Activated CD4-positive, CD25-positive, alpha-beta regulatory T cell treated with anti-CD3 and anti-CD28 coated beads, Interleukin-2, amount 50 U/mL, for 16 hours (primary cell): ENCODE data around the gene FCHSD2.

Source experiments
- DNase-seq: peaks from one replicate; pipeline ENCODE4 v3.0.0-alpha.2; 2020; ENCODE audit warnings: low read depth, low spot score

FCHSD2 gene

DNA sequence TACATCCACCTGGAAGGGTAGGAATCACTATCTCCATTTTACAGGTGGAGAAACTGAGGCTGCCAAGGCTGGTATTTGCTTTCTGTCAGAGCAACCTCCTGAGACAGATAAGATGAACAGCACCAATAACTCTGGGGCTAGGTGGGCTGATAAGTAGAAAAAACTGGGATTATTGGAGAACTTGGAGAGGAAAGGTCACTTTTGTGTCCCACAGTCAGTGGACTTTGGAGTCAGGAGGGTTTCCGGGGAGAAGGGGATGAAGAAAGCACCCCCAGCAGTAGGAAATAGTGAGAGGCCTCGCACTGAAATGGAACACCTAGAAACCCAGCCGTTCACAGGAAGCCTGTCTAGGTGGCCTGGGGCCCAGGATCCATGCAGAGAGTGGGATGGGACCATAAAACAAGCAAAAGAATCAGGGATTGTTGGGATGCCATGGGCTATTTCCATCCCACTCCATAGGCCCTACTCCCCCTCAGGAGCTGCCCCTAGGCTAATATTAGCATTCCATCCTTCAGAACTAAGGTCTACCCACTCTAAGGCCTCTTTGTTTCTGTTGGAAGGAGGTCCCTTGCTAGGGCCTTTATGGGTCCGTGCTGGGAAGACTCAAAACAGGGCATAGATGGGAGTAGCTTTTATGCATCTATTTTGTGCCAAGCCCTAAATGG is 31.0 kb upstream of the FCHSD2 start:
- no peak for DNase-seq

GRCh38 chr11:73171436-73172161 is 29.5 kb upstream of the FCHSD2 start:
- no peak for DNase-seq

- no peak for DNase-seq
Observed at GRCh38 chr11:73170140-73170539, 28.0 kb upstream of the FCHSD2 start.

- DNase-seq, result no peak
Observed at GRCh38 chr11:73168925-73169579, 26.9 kb upstream of the FCHSD2 start.

- no peak for DNase-seq
Observed at GRCh38 chr11:73167363-73167954, 25.3 kb upstream of the FCHSD2 start.

DNA sequence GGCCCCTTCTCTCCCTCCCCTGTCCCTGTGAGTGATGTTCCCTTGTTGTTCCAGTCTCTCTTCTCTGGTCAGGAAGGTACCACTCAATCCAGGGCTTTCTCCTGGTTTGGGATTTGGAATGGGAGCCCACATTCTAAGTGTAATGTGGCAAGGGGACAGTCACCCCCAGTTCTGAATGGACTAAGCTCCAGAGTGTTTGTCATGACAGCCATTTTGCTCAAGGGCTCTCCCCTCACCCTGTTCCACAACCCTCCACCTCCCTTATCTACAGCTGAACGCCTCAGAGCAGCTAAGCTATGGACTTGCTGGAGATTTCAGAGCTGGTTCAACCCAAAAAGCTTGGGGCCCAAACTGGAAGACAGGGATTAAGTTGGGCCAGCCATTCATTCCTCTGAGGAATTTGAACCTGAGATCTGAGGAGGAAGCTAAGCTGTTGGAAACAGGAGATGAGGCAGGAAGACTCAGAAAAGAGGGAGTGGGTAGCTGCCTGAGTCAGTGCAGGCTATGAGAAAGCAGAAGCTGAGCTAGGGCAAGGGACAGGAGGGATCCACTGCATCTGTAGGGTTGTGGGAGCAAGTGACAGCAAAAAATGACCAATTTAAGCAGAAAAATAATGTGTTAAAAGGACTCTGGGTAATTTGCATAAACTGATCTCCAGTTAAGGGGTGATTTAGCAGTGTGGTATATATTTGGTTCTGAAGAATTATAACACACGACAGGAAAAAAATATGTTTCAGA is 22.9 kb upstream of the FCHSD2 start:
- no peak for DNase-seq

GRCh38 chr11:73163638-73164174 is 21.6 kb upstream of the FCHSD2 start:
- no peak for DNase-seq

DNA sequence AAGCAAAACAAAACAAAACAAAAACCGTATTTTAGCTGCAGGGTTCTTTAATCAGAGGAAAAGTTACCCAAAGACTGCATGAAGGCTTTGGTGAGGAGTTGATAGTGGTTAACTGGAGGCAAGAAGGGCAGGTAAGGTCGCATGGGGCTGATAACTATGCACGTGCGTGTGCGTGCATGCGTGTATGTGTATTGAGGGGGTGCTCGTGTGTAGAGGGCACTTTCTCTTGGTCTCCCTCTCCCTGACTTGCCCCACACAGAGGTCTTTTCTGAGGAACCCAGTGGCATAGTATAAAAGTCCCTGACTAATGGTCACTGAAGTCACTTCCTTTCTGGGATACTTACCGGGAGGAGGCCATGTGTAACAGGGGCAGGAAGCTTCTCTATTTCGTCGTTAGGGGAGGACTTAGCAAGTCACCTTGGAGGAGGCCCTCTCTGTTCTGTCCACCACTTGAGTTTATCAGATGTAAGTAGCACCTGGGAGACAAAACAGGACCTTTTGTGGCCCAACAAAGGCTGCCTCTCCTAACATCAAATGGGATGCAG is 20.1 kb upstream of the FCHSD2 start:
- DNase-seq, result no peak

- no peak for DNase-seq
Observed at GRCh38 chr11:73160005-73160760, 18.1 kb upstream of the FCHSD2 start.

DNA sequence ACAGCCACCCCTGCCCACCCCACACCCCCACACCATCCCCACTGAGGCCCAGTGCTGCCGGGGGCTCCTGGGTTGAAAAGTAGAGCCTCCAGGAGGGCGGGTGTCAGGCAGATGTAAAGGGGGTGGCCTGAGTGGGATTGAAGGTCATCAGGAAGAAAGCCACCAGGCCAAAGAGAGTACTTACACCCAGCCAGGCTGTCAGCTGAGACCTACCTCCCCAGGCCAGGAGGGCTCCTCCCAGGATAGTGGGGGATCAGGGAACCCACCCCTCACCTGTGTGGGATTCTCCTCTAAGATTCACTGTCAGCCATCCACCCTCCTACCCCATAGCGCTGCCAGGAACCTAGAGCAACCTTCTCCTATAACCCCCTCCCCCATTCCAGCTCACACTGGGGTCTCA is 17.2 kb upstream of the FCHSD2 start:
- no peak for DNase-seq

- no peak for DNase-seq
Observed at GRCh38 chr11:73158356-73159051, 16.4 kb upstream of the FCHSD2 start.

DNA sequence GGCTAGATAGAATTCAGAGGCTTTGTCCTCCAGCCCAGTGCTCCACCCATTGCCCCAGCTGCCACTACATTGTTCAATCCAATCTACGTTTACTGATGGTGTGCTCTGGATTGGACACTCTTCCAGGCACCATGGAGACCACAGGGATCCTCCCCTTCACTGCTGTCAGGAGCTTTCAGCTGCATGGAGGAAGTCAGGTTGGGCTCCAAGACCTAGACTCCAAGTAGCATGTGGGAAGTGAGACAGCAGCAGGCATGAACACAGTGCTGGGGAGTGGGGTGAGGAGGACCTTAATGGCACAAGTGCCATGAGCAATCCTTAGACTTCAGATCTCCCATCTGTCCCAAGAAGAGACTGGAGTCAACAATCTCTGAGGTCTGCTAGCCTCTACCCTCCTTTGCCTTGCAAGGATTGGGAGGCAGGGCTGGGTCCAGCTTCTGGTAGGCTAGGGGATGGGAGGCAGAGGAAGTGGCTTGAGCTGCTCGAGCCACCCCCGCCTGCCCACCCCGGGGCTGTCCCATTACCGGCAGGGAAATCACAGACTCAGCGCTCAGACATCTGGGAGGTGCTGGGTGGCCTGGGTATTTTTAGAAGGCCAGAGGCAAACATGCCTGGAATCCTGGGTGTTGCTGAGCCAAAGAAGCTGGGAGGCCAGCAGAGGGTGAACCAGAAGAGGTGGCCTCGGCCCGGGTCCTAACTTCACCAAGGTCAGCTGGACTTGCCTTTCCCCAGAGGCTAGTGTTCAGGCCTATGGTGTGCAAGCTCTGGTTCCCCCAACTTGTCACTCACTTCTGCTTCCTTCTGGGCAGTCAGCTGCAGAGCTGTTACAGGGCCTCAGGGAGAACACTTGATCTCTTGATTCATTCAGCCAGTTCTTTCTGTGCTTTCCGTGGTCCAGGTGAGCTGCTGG is 15.2 kb upstream of the FCHSD2 start:
- no peak for DNase-seq

- no peak for DNase-seq
Observed at GRCh38 chr11:73156686-73157085, 14.6 kb upstream of the FCHSD2 start.

DNA sequence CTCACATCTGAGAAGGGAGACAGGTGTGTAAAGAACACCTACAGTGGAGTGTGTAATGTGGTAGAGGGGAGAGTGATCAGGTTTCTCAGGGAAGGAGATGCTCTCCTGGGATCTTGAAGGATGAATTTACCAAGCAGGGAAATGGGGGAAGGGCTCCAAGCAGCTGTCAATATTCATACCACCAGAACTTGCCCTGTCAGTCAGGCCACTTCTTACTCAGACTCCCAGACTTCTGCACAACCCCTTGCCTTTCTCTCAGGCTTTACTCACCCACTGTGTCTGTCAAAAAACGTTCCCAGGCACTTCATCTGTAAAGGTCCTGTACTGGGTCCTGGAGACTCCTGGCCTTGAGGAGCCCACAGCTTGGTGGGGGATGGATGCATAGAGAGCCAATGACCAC is 14.0 kb upstream of the FCHSD2 start:
- DNase-seq, result no peak

- DNase-seq, result no peak
Observed at GRCh38 chr11:73155102-73155501, 13.0 kb upstream of the FCHSD2 start.

DNA sequence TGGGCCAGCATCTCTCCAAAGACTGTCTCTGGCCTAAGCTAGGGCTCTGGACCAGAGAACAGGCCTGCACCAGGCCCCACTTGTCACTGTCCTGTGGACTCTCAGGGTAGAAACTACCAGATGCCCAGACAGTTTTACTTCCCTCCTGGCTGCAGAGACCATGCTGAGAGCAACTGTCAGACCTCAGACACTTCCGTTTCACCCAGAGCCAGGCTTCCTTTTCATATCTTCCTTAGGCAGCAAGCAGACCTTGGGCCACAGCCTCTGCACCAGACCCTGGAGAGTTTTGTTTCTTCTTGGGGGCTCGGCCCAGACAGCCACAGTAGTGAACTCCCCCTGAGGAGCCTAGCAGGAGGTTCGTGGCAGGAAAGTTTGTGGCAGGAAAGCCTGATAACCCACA is 12.1 kb upstream of the FCHSD2 start:
- no peak for DNase-seq

- no peak for DNase-seq
Observed at GRCh38 chr11:73152861-73153483, 10.9 kb upstream of the FCHSD2 start.

GRCh38 chr11:73152086-73152853 is 10.2 kb upstream of the FCHSD2 start:
- no peak for DNase-seq
